Left colon (tissue), 2 donors: ENCODE results near the gene DENND1B. TPM values are rescaled to one million over a fixed set of nuclear protein-coding genes. Genes with fewer than 3 reads are reported as not detected.
"Not testable (repeated sequence)": the region's sequence is repeated elsewhere in the genome, so short reads cannot be mapped to it uniquely, and the experiment has no call there.

ENCODE experiments used
- ATAC-seq: fragments of 200-7000 bp; cut with Tn5 transposase; one replicate; pipeline ENCODE4 v1.9.1; 2020; ENCODE audit warnings: mild to moderate bottlenecking, moderate library complexity
- DNase-seq, 2 donors: peaks; one replicate each; pipeline ENCODE4 v3.0.0-alpha.2; 2020
- intact Hi-C, 2 donors: fragments of 100-400 bp; cut with DNase I in 1 of 2; cut with micrococcal nuclease in 1 of 2; formaldehyde crosslinking; loops; one replicate each; pipeline versions ENCODE4 v1.11.2 to v1.14.0; 2022; cut with DNase I, micrococcal nuclease
- total RNA-seq, 2 donors: library from RNA; stranded (reverse); fragmentation: NEBNext Ultra II Directional; extraction: Animal tissue kit (Norgen Biotek cat#: 25700); gene quantifications; one replicate each; pipeline ENCODE4 v1.2.1, GENCODE V29; 2021
- donor health status: DM: no; HTN: no; CAD: no.
- donor health status: DM: yes; HTN: yes; CAD: no.

Gene DENND1B
- total RNA-seq, 2 donors from 2014 or later, result 37.2 to 40.0 TPM

DNA sequence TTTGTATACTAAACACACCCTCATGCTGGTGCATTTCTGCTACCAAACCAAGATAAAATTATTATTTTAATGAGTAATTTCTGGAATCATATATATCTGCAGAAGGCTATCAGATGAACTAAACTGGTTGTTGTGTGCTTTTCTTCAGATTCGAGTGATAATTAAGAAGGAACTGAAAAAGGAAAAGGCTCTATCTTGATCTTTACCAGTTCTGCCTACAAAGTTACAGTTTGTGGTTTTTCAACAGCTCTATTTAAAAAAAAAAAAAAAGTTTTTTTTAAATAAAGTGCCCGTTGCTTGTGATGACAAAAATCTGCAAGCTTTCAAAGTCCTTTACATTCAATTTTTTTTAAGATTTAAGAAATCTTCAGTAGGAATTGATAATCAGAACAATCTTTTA lies 13.6 kb downstream of the DENND1B start:
- DNase-seq (no peak), ATAC-seq (no peak)
- intact Hi-C loops, result no loop called here

DNA sequence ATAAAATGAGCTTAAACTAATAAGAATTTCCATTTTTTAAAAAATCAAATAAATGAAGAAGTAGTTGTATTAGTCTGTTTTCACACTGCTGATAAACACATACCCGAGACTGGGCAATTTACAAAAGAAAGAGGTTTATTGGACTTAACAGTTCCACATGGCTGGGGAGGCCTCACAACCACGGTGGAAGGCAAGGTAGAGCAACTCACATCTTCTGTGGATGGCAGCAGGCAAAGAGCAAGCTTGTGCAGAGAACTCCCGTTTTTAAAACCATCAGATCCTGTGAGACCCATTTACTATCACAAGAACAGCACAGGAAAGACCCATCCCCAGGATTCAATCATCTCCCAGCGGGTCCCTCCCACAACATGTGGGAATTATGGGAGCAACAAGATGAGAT lies 19.7 kb downstream of the DENND1B start:
- intact Hi-C loops, ATAC-seq, DNase-seq: not testable (repeated sequence)

DNA sequence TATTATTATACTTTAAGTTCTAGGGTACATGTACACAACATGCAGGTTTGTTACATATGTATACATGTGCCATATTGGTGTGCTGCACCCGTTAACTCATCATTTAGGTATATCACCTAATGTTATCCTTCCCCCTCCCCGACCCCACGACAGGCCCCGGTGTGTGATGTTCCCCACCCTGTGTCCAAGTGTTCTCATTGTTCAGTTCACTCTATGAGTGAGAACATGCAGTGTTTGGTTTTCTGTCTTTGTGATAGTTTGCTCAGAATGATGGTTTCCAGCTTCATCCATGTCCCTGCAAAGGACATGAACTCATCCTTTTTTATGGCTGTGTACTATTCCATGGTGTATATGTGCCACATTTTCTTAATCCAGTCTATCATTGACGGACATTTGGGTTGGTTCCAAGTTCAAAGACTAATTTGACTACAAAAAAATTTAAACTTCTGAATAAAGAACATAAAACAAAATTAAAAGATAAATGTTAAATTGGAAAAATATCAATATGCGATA lies 22.6 kb downstream of the DENND1B start:
- ATAC-seq, DNase-seq, intact Hi-C loops: not testable (repeated sequence)

DNA sequence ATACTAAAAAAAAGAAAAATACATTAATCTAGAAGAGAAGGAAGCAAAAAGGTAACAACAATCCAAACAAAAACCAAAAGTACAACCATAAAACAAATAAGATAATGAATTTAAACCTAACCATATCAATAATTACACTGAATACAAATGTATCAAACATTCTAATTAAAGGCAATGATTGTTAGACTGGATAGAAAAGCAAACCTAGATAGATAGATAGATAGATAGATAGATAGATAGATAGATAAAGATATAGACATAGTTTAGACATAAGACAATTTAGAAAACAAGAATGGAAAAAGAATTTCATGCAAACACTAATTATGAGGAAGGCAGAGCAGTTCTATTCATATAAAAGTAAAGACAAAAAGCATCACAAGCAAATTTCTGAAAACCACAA lies 24.9 kb downstream of the DENND1B start:
- DNase-seq, result no peak
- no peak for ATAC-seq
- intact Hi-C loops, result no loop called here

DNA sequence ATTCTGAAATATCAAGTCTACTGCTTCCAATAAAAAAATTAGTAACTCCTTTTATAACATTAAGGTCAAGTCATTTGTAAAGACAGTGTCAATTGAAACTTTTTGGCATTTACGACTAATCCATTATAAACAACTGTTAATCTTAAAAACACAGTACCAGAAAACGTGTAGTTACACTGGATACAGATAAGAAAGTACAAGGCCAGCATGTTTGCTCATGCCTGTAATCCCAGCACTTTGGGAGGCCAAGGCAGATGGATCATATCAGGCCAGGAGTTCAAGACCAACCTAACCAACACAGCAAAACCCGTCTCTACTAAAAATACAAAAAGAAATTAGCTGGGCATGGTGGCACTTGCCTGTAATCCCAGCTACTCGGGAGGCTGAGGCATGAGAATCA lies 29.4 kb downstream of the DENND1B start:
- DNase-seq, result no peak
- no peak for ATAC-seq
- intact Hi-C loops, result no loop called here

DNA sequence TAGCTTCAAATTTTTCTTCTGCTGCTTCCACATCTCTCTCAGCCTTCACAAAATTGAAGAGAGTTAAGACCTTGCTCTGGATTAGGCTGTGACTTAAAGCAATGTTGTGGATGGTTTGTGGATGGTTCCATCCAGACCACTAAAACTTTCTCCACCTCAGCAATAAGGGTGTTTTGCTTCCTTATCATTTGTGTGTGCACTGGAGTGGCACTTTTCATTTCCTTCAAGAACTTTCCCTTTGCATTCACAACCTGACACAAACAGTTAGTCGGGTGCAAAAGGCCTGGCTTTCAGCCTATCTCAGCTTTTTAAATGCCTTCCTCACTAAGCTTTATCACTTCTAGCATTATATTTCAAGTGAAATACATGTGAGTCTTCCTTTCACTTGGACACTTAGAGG lies 30.3 kb downstream of the DENND1B start:
- intact Hi-C loops, result no loop called here
- no peak for DNase-seq
- ATAC-seq, result peak; percentile 65

DNA sequence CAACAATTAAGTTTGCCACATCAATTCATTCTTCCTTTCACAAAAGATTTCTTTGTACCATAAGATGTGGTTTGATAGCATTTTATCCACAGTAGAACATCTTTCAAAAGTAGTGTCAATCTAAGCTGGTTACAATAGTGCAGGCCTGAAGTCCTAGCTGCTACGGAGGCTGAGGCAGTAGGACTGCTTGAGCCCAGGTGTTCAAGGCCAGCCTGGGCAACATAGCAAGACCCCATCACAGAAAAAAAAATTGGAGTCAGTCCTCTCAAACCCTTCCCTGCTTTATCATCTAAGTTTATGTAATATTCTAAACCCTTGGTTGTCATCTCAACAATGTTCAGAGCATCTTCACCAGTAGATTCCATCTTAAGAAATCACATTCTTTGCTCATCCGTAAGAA lies 31.7 kb downstream of the DENND1B start:
- ATAC-seq (no peak), DNase-seq (no peak)
- intact Hi-C loops, result no loop called here

DNA sequence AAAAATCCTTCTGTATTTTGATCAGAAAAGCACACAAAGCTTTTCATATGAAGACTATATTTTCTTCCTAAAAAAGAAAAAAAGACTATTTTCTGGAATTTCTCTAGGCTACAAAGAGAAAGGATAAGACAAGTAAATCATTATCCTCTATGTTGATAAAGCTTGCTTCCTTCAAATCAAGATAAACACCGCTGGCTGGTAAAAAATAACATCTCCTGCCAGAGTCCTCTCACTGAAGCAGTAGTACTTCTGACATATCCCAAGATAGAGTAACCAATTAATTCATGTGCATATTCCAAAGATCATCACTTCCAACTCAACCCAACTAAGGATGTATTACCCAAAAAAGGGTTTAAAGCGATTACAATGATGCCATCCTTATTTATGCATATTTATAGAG lies 34.3 kb downstream of the DENND1B start:
- DNase-seq, result no peak
- intact Hi-C loops, result no loop called here
- ATAC-seq, result no peak

DNA sequence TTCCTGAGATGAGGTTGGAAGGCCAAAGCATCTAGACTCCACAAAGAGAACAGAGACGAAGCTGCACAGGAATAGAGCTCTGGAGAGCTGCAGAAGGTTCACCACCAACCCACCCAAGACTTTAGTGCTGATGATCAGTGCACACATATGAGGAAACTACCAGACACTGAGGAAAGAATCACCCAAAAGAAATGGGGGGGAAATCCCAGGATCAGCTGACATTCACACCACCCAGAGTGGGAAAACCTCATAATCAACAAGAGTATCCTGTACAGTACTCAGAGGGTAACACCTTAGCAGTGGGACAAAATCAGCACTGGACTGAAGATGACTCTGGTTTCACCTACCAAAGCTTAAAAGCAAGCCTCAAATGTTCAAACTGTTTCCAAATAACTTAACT lies 36.4 kb downstream of the DENND1B start:
- ATAC-seq, result no peak

DNA sequence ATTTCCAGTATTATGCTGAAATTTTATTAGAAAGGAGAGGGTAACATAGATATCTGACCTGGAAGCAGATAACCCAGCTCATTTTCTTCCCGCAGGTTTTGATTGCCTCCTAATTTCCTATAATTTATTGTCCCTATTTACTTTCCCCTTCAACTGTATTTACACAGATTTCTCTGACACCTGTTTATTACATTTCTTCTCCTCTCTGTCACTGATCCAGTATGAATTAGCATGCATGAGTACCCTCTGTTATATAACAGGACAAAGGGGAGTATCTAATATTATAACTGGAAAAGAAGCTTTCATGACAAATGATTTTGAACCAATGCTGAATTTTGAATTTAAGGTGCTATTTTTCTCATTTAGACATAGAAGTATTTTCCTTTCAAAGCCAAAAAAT lies 37.4 kb downstream of the DENND1B start:
- intact Hi-C loops, result no loop called here
- DNase-seq (no peak), ATAC-seq (no peak)

More for the DNA sequence above, 36.4 kb downstream of the DENND1B start:
- intact Hi-C loops, result no loop called here
- DNase-seq, result no peak

DNA sequence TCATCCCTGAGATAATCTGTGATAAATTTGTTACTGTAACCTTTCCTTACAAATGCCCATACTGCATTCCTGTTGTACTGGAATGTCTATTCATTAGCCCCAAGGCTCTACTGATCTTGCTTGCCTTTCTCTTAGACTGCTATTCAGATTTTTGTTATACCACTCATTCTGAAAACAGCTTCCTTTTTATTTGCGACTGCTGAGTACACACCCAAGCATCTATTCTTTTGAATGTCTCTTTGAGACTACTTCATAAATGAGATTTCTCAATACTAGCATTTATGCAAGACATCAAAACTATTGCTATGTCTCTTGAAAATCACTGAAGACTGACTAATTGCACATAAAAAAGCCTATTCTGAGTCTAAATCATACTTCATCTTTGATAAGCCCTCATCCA lies 38.6 kb downstream of the DENND1B start:
- intact Hi-C loops, result no loop called here
- DNase-seq (no peak), ATAC-seq (no peak)

DNA sequence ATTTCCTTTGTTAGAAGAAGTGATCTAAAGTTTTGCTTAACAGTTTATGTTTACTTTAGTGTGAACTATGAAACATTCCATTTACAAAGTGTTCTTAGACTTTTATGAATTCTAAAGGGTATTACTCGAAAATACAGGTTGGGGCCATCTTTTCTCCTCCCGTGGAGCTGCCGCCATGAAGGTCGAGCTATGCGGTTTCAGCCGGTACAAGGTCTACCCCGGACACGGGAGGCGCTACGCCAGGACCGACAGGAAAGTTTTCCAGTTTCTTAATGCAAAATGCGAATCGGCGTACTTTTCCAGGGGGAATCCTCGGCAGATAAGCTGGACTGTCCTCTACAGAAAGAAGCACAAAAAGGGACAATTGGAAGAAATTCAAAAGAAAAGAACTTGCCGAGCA lies 39.8 kb downstream of the DENND1B start:
- ATAC-seq, result no peak

DNA sequence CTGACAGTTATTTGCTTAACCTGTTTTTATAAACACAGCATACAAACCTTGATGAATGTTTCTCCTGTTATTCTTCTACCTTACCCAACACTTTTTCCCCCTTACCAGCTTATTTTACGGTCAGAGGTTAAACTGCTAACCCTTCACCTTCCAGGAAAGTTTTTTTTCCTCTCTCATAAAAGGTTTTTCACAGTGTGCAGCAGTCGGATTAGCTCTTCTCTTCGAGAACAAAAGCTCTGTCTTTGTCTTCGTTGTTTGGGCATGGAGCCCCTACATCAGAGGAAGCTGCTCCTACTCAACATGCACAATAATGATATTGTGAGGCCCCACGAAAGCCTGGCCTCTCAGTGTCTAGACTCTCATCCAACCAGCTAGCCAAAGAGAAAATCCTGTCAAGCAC lies 42.0 kb downstream of the DENND1B start:
- DNase-seq (no peak), ATAC-seq (no peak)
- intact Hi-C loops, result no loop called here

More for the DNA sequence above, 39.8 kb downstream of the DENND1B start:
- intact Hi-C loops, result no loop called here
- no peak for DNase-seq

DNA sequence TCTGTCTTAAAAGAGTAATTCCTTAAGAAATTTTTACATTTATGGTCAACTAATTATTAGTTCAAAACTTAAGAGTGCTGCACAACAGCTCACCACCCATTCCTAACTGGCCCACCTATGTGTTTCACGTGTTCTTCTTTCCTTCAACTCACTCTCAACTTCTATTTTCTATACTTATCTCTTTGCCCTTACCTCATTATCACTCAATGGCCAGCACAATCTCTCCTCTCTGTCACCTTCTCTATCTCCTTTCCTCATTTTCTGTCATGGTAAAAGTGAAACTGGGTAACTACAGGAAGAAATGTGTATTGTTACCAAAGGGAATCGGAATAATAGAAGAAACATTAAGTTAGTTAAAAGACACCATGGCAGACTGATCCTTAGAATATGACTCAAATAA lies 43.1 kb downstream of the DENND1B start:
- DNase-seq (no peak), ATAC-seq (no peak)
- intact Hi-C loops, result no loop called here

DNA sequence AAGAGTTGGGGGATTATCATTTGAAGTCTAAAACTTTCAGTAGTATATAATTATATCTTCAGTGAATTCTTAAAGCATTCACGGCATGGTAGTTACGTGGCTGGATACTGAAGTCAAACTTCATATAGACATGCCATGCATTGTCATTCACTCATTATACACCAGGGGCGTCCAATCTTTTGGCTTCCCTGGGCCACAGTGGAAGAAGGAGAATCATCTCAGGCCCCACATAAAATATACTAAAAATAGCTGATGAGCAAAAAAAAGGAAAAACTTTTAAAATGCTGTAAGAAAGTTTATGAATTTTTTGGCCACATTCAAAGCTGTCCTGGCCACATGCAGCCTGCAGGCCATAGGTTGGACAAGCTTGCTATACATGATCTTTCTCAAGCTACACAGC lies 43.8 kb downstream of the DENND1B start:
- ATAC-seq (no peak), DNase-seq (no peak)
- intact Hi-C loops, result no loop called here

DNA sequence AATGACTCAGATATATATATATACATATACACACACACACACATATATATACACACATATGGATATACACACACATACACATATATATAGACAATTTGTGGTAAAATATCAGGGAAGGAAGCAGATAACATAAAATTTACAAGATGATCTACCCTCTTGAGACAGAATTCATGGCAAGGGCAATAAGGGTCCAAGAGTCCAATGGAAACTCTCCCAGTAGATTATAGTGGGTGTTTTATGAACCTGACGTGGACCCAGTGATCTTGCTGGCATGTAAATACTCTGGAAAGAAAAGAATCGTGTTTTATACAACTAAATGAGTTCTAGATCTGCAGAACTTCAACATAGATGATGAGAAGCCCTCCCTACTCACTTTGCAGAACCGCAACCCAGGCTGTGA lies 49.3 kb downstream of the DENND1B start:
- intact Hi-C loops, result no loop called here
- DNase-seq (no peak), ATAC-seq (peak; percentile 99)

DNA sequence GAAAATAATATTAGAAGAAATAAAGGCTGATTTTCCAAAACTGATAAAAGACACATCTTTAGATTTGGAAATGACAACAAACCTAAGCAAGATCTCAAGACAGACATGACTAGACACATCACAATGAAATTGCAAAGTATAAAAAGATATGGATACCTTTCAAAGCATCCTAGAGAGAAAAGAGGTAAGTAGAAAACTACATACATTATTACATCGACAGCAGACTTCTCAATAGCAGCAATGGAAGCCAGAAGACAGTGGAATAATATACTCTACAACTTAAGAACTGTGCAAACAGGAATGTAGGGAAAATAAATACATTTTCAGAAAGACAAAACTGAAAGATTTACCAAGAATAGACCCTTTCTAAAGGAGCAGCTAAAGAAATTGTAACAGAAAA lies 50.2 kb downstream of the DENND1B start:
- no peak for ATAC-seq
- no peak for DNase-seq
- intact Hi-C loops, result no loop called here

DNA sequence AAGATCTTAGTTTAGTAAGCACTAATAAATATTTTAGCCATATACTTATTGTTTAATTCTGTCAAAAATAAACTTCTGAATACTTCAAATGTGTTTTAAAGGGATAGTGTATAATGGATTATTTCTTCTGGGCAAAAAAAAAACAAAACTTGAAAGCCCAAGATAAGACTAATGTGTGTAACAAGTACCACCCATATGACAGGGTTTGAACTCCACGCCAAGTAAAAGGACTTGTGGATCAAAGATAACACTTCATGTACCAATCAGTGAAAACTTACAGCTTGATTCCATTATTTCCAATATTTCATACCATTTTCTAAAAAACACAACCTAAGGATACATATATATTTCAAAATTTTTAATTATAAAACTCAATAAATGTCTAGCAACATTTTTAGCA lies 59.5 kb downstream of the DENND1B start:
- intact Hi-C loops, result no loop called here
- no peak for ATAC-seq

DNA sequence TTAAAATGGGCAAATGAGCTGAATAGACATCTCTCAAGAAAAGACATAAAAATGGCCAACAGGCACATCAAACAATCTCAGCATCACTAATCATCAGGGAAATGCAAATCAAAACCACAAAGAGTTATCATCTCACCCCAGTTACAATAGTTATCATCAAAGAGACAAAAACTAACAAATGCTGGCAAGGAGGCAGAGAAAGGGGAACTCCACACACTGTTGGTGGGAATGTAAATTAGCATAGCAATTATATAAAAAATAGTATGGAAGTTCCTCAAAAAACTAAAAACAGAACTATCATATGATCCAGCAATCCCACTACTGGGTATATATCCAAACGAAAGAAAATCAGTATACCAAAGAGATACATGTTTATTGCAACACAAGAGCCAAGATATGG lies 68.7 kb downstream of the DENND1B start:
- ATAC-seq, result no peak
- intact Hi-C loops, result no loop called here

More for the DNA sequence above, 59.5 kb downstream of the DENND1B start:
- no peak for DNase-seq

DNA sequence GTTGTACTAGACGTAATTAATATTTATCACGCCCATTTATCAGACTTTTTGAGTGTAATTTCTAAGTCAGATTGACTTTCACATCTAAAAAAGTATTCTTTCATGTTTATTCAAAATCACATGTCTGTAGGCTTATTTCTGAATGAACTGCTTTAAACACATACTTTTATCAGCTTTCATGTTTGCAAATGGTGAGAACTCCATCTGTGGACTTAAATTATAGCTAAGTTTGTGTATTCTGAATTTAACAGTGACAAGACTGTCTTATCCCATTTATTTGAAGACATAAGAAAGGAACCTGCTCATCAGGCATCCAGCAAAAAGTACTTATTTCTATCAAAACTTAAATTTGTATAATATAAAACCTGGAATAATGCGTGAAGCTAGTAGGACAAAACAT lies 69.3 kb downstream of the DENND1B start:
- intact Hi-C loops, result no loop called here
- no peak for DNase-seq
- no peak for ATAC-seq

More for the DNA sequence above, 68.7 kb downstream of the DENND1B start:
- no peak for DNase-seq

DNA sequence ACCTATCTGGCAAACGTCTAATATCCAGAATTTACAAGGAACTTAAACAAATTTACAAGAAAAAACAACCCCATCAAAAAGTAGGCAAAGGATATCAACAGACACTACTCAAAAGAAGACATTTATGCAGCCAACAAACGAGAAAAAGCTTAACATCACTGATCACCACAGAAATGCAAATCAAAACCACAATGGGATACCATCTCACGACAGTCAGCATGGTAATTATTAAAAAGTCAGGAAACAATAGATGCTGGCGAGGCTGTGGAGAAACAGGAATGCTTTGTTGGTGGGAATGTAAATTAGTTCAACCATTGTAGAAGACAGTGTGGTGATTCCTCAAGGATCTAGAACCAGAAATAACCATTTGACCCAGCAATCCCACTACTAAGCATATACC lies 74.6 kb downstream of the DENND1B start:
- DNase-seq, ATAC-seq, intact Hi-C loops: not testable (repeated sequence)

DNA sequence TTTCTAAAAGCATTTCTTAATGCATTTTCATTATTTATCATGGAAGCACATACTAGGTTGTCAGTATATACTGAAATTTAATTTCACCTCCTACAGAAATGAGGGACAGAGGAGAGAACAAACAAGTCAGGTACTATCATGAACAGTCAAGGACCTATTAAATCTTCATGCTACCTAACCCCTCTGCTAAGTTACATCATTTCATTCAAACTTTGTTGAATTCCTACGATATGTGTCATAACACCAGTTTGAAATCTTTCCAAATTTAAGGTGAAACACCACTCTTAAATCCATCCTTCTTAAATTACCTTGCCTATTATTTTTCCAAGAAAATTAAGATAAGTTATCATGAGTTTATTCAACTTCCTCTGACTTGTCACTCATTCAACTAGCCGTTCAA lies 78.9 kb downstream of the DENND1B start:
- DNase-seq (no peak), ATAC-seq (no peak)
- intact Hi-C loops, result no loop called here
